Heart right ventricle (tissue), 16 donors: Measurements from ENCODE around the gene TRRAP. TPM values are rescaled to one million over a fixed set of nuclear protein-coding genes. Genes with fewer than 3 reads are reported as not detected.

Experiments
- ATAC-seq, 8 donors: fragments of 200-7000 bp; cut with Tn5 transposase; one replicate each; pipeline ENCODE4 v1.9.1; 2020; ENCODE audit warnings: mild to moderate bottlenecking in 8 of 8, moderate library complexity in 8 of 8, moderate number of reproducible peaks in 1 of 8
- DNase-seq, 2 donors: peaks; one replicate each; pipeline ENCODE4 v3.0.0-alpha.2; 2020
- H3K27ac ChIP-seq, 10 donors: fragments of 200-600 bp; sonication (generic) in 2 of 10; one replicate each; pipeline versions ENCODE4 v1.5.0 to v1.8.0; 2020 to 2022; ENCODE audit warnings: mild to moderate bottlenecking in 3 of 10
- H3K27me3 ChIP-seq, 7 donors: fragments of 200-600 bp; one replicate each; pipeline ENCODE4 v1.8.0; 2021 to 2022; ENCODE audit warnings: mild to moderate bottlenecking in 2 of 7
- H3K36me3 ChIP-seq, 9 donors: fragments of 200-600 bp; sonication (generic) in 1 of 9; one replicate each; pipeline versions ENCODE4 v1.5.0 to v1.8.0; 2020 to 2022; ENCODE audit warnings: mild to moderate bottlenecking in 2 of 9
- H3K4me1 ChIP-seq, 9 donors: fragments of 200-600 bp; sonication (generic) in 1 of 9; one replicate each; pipeline versions ENCODE4 v1.5.0 to v1.8.0; 2020 to 2022; ENCODE audit warnings: mild to moderate bottlenecking in 4 of 9
- H3K4me3 ChIP-seq, 10 donors: fragments of 200-600 bp; sonication (generic) in 2 of 10; one replicate each; pipeline versions ENCODE4 v1.5.0 to v1.8.0; 2020 to 2022; ENCODE audit warnings: mild to moderate bottlenecking in 7 of 10, moderate library complexity in 2 of 10
- H3K9me3 ChIP-seq, 11 donors: fragments of 200-600 bp in 10 of 11; sonication (generic) in 2 of 11; one replicate each; pipeline versions ENCODE4 v1.5.0 to v1.8.0; 2013 to 2022; ENCODE audit warnings: mild to moderate bottlenecking in 2 of 11, control low read depth in 1 of 11, moderate library complexity in 1 of 11
- WGBS, 2 donors: extraction: QIAGEN DNeasy Blood & Tissue Kit; methylation state at CpG; one replicate each; pipeline ENCODE4 v1.1.7; 2013; ENCODE audit warnings: inconsistent platforms in 1 of 2; 5-methylcytosine and 5-hydroxymethylcytosine counted together
- intact Hi-C, 10 donors: fragments of 100-400 bp; cut with DNase I; formaldehyde crosslinking; loops; one replicate each; pipeline versions ENCODE4 v1.11.1 to v1.14.2; 2022
- polyA plus RNA-seq, 2 donors: library from polyadenylated mRNA; stranded (reverse); fragments of 200-250 nt; gene quantifications; one replicate each; pipeline ENCODE4 v1.2.3, GENCODE V29; 2013
- total RNA-seq, 10 donors: library from RNA; stranded (reverse); fragmentation: NEBNext Ultra II Directional in 3 of 10; extraction: Animal tissue kit (Norgen Biotek cat#: 25700) in 3 of 10; gene quantifications; one replicate each; pipeline versions ENCODE4 v1.2.1 to v1.2.4, GENCODE V29; 2021 to 2023
- TF ChIP-seq, protein P1 (sequence below), 9 donors: fragments of 200-600 bp; sonication (generic) in 2 of 9; IDR thresholded peaks; one replicate each; pipeline versions ENCODE4 v1.5.0 to v1.8.0; 2021 to 2022; ENCODE audit warnings: antibody characterized with exemption in 9 of 9, mild to moderate bottlenecking in 5 of 9, moderate library complexity in 1 of 9
- donor health status: Arrhythmogenic right ventricular cardiomyopathy.
- donor health status: ischemic (EF 13 %, LVEDD 7.1; RV severe dilation, severe dysfunction).
- donor health status: healthy with polysubstance abuse.
- donor health status: DM: no; HTN: yes; CAD: no.
- donor health status: DM: no; HTN: no; CAD: no.
- donor health status: ischemic (EF 25% LVEDD 6.9; RV normal size, moderate dysfunction).
- donor health status: ischemic (EF 25% LVEDD 5.7; RV mildly dilated, moderate dysfunction).
- donor health status: healthy.
- donor health status: DM: yes; HTN: yes; CAD: no.
- donor health status: Ischemic cardiomyopathy.
- donor health status: ischemic (EF 35%, LVEDD 5.7; RV mildly dilated, moderate dysfunction).
- donor health status: nonischemic (EF 11% LVEDD 7.7; RV severe dilation, severe dysfunction).
- donor health status: DM: yes; HTN: yes; CAD: no.
- donor health status: PGD.
- donor health status: ischemic (EF 29% LVEDD 5.4; RV normal size, mild dysfunction).
- donor health status: nonischemic (EF 23%, LVEDD 6.1; RV moderate dilation, normal function).

The TRRAP gene
- total and polyA plus RNA-seq, 12 donors = 4.8 to 25.1 (median 21.3) TPM

DNA sequence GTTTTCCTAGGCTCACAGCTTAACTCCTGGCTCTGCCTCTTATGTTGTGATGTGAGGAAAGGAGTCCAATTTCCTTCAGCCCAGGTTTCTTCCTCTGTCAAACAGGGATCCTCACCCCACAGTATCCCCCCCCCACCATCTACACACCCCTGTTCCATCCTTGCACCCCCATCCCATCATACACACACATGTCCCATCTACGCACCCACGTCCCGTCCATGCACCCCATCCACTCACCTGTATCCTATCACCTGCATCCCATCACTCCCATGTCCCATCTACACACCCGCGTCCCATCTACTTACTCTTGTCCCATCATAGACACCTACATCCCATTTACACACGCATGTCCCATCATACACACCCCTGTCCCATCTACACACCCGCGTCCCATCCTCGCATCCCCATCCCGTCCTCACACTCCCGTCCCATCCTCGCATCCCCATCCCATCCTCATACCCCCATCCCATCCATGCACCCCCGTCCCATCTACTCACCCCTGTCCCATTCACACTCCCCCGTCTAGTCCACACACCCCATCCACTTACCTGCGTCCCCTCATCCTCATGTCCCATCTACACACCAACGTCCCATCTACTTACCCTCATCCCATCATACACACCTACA, 117.3 kb downstream of the TRRAP start:
- peaks cover 0 to 100% (median 62%) of the 10 kb centered on the region in 9 donors for H3K36me3 ChIP-seq
- H3K4me1 ChIP-seq = no peaks in the 10 kb centered on the region
- H3K4me3 ChIP-seq = no peak overlapping the region
- ATAC-seq (peak in 1 of 8 donors; percentile 10), DNase-seq (no peak)
- no peak overlapping the region for H3K27ac ChIP-seq
- no peaks in the 10 kb centered on the region for H3K27me3 ChIP-seq
- intact Hi-C loops = no loop called here
- WGBS, 2 donors = 95 to 97% methylated on average over 16 of the region's 16 CpGs
- no peaks in the 10 kb centered on the region for H3K9me3 ChIP-seq
- TF ChIP-seq, protein P1, sequence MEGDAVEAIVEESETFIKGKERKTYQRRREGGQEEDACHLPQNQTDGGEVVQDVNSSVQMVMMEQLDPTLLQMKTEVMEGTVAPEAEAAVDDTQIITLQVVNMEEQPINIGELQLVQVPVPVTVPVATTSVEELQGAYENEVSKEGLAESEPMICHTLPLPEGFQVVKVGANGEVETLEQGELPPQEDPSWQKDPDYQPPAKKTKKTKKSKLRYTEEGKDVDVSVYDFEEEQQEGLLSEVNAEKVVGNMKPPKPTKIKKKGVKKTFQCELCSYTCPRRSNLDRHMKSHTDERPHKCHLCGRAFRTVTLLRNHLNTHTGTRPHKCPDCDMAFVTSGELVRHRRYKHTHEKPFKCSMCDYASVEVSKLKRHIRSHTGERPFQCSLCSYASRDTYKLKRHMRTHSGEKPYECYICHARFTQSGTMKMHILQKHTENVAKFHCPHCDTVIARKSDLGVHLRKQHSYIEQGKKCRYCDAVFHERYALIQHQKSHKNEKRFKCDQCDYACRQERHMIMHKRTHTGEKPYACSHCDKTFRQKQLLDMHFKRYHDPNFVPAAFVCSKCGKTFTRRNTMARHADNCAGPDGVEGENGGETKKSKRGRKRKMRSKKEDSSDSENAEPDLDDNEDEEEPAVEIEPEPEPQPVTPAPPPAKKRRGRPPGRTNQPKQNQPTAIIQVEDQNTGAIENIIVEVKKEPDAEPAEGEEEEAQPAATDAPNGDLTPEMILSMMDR (IDR thresholded peaks at IDR 0.05) = no peak

DNA sequence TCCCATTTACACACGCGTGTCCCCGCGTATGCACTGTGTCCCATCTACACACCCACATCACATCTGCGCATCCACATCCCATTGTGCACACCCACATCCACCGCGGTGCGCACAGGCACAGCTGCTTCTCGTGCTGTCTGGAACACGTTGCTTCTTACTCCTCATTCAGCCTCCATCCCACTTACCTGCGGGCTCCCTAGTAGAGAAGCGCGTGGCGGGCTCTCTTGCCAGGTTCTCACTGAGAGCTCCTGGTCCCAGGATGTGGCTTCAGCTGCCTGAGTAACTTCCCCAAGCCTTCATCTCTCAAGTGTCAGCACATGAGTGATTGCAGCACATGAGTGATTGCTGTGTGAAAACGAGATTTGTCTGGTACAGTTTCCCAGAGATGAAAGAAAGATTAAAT, 117.8 kb downstream of the TRRAP start:
- Histone ChIP-seq H3K27me3 (no peaks in the 10 kb centered on the region), H3K4me3 (no peak overlapping the region), H3K4me1 (no peaks in the 10 kb centered on the region), H3K27ac (no peak overlapping the region), H3K9me3 (no peaks in the 10 kb centered on the region), H3K36me3 (peaks cover 0 to 100% (median 62%) of the 10 kb centered on the region in 9 donors)
- WGBS, 2 donors = 92 to 93% methylated on average over 15 of the region's 15 CpGs
- DNase-seq = no peak
- no peak for ATAC-seq
- TF ChIP-seq, protein P1 (IDR thresholded peaks at IDR 0.05) = no peak
- intact Hi-C loops = no loop called here

DNA sequence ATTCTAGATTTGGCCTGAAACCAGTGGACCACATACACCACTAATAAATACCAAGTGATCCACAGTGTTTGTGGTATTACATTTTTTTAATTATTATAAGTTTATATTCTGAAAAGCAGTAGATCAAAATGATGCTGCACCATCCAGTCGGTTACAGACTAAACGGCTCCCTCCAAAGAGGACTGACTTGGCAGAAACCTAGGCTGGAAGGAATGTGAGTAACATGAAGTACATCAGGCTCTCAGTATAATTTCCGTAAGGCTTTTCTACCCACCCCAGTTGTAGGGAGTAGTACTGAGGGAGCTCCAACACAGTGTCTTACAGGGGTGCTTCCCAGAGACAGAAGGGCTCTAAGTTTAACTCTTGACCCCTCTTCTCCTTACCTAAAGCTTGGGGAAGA, 119.5 kb downstream of the TRRAP start:
- DNase-seq = no peak
- H3K9me3 ChIP-seq = no peaks in the 10 kb centered on the region
- peaks cover 0 to 100% (median 51%) of the 10 kb centered on the region in 9 donors for H3K36me3 ChIP-seq
- peak in 1 of 8 donors; percentile 42 for ATAC-seq
- H3K27me3 ChIP-seq = no peaks in the 10 kb centered on the region
- peaks cover 0 to 3% (median 0%) of the 10 kb centered on the region in 9 donors for H3K4me1 ChIP-seq
- H3K27ac ChIP-seq = no peak overlapping the region
- intact Hi-C loops = no loop called here
- 64 to 66% methylated on average over 3 of the region's 3 CpGs for WGBS, 2 donors
- TF ChIP-seq, protein P1 (IDR thresholded peaks at IDR 0.05) = no peak
- H3K4me3 ChIP-seq = no peak overlapping the region

DNA sequence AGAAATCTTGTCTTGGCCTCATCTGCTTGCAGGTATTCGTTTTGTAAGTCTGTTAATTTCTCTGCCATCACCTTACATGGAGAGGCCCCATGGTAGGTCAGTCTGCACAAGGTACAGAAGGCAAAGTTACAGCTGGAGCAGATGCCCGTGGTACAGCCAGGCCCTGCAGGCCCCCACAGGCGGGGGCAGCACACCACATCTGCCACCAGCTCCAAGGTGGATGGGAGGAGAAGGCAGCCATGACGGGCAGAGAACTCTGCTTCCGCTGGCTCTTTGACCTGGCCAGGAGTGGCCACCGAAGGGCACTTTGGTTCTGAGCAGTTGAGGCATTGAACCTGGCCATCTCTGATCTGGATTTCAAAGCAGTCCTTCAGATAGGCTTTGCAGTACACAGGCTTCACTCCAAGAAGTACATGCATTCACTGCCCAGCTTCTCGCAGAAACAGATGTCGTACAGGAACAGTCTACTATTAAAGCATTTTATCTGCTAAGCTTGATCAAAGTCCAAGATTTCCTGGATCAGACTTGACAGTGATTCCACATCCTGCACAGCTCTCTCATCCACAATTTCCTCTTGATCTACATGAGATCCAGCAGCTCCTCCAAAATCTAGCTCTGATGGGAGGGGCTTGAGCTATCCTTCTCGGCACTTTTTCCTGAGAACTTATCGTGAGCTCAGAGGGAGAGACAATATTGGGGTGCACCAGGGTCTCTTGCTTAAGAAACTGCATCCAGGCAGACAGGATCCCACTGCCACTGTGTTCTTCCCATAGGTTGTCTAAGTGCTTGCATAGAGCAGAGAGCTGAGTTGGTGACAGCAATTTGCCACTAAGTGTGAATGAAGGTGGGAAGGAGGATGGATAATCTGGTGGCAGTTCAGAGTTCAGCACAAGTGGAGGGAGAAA, 120.7 kb downstream of the TRRAP start:
- ATAC-seq (peak in 1 of 8 donors; percentile 8), DNase-seq (no peak)
- Histone ChIP-seq H3K36me3 (peaks cover 0 to 100% (median 56%) of the 10 kb centered on the region in 9 donors), H3K9me3 (no peaks in the 10 kb centered on the region), H3K4me1 (peaks cover 0 to 4% (median 0%) of the 10 kb centered on the region in 9 donors), H3K27ac (no peak overlapping the region), H3K4me3 (no peak overlapping the region), H3K27me3 (no peaks in the 10 kb centered on the region)
- TF ChIP-seq, protein P1 (IDR thresholded peaks at IDR 0.05) = no peak
- WGBS, 2 donors = 79 to 81% methylated on average over 10 of the region's 10 CpGs
- intact Hi-C loops = no loop called here
